Esophagus squamous epithelium (tissue), 5 donors: Measurements from ENCODE around the gene SHISA8. TPM values are rescaled to one million over a fixed set of nuclear protein-coding genes. Genes with fewer than 3 reads are reported as not detected.

Source experiments
- DNase-seq: peaks from one replicate; lab custom pipeline; 2025; lab: John Stamatoyannopoulos, UW
- H3K27ac ChIP-seq, 4 donors: fragments of 200-600 bp; sonication (generic); one replicate each; pipeline ENCODE4 v1.5.1; 2016 to 2019; ENCODE audit warnings: mild to moderate bottlenecking in 1 of 4
- H3K27me3 ChIP-seq, 4 donors: fragments of 200-600 bp; sonication (generic); 1 replicate in 3 of 4; 2 replicates in 1 of 4; pipeline versions ENCODE4 v1.5.1 to v1.6.0; 2017 to 2021; ENCODE audit warnings: antibody characterized with exemption in 1 of 4
- H3K36me3 ChIP-seq, 3 donors: fragments of 200-600 bp; sonication (generic); one replicate each; pipeline ENCODE4 v1.5.1; 2016 to 2019
- H3K4me1 ChIP-seq, 3 donors: fragments of 200-600 bp; sonication (generic); one replicate each; pipeline ENCODE4 v1.5.1; 2017 to 2019
- H3K4me3 ChIP-seq, 4 donors: fragments of 200-600 bp; sonication (generic); 1 replicate in 3 of 4; 2 replicates in 1 of 4; pipeline ENCODE4 v1.5.1; 2016 to 2019; ENCODE audit warnings: mild to moderate bottlenecking in 2 of 4, moderate library complexity in 1 of 4
- H3K9me3 ChIP-seq, 3 donors: fragments of 200-600 bp; sonication (generic); one replicate each; pipeline ENCODE4 v1.5.1; 2016 to 2019
- POLR2A ChIP-seq, 4 donors: fragments of 450-650 bp; IDR thresholded peaks; one replicate each; pipeline ENCODE4 v1.6.1; 2017; ENCODE audit warnings: antibody characterized with exemption in 4 of 4, mild to moderate bottlenecking in 4 of 4, moderate library complexity in 3 of 4
- WGBS, 2 donors: methylation state at CpG; one replicate each; pipeline ENCODE4 v1.1.5; 2018; 5-methylcytosine and 5-hydroxymethylcytosine counted together
- intact Hi-C: fragments of 100-400 bp; cut with DNase I; formaldehyde crosslinking; loops from one replicate; pipeline ENCODE4 v1.15.0; 2022
- total RNA-seq, 4 donors: library from RNA; depleted of rRNA; stranded (reverse); fragments of >200 nt; gene quantifications; one replicate each; pipeline ENCODE4 v1.1.0, GENCODE V29; 2016
- TF ChIP-seq, protein P1 (sequence below), 6 experiments: fragments of 450-650 bp in 4 of 6; fragments of 200-600 bp in 2 of 6; sonication (generic) in 2 of 6; IDR thresholded peaks; one replicate each; pipeline ENCODE4 v1.5.1; 2016 to 2019; ENCODE audit warnings: antibody characterized with exemption in 6 of 6, mild to moderate bottlenecking in 4 of 6, moderate library complexity in 4 of 6
- donor health status: DM: yes; HTN: yes; CAD: no.

SHISA8 gene
- total RNA-seq, 4 donors from 2014 or later = not detected

DNA sequence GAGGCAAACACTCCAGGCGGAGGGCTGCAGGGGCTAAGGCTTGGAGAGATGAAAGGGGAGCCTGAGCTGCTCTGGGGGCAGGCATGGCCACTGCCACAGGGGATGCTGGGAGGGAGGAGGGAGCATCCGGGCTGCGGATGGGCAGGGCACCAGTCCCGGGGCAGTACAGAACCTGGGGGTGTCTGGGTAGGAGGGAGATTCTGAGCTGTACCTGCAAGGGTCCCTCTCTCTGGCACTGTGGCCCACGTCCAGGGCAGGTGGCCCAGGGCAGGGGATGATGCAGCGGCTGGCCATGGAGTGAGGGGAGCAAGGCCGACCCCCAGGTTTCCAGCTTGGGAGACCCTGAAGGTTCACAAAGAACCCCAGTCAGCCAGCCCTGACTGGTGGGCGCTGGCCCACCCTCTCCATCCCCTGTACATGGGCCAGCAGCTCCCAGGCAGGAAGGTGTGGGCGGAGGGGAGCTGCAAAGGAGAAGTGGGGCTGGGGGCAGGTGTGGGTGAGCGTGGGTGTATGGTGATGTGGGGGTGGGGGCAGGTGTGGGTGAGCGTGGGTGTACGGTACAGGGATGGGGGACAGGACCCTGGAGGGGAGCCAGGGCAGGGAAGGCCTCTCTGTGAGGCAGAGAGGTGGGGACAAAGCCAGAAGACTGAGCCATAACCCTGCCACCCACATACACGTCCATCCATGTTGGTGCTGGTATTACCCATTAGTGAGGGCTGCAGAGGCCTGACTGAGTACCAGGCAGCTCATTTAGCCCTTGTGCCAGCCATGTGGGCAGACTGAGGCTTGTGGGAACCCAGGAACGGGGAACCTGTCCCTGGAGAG, 13.9 kb upstream of the SHISA8 start:
- no peak for DNase-seq
- WGBS, 2 donors = 46 to 67% methylated on average over 10 to 12 of the region's 14 CpGs
- H3K4me3 ChIP-seq = no peak overlapping the region

DNA sequence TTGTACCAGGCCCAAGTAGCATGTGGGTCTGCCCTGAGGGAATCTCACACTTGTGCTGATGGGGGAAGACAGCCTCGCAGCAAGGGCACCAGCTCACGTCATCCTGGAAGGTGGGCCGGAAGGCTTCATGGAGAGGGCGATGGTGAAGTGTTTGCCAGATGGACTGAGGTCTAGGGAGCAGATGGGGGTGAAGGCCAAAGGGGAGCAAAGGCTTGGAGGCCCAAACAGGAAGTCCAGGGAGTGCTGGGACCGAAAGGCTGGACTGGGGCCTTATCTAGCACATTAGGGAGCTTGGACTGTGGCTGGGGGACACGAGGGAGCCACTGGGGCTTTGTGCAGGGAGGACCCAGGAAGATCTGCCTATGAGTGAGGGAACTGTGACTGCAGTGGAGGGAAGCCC, 12.9 kb upstream of the SHISA8 start:
- no peak for DNase-seq
- no peak overlapping the region for H3K27ac ChIP-seq
- H3K27me3 ChIP-seq = peaks cover 0 to 24% (median 1%) of the 10 kb centered on the region in 4 donors
- intact Hi-C loops = no loop called here
- no peak overlapping the region for H3K4me3 ChIP-seq
- no peaks in the 10 kb centered on the region for H3K36me3 ChIP-seq
- H3K9me3 ChIP-seq = no peaks in the 10 kb centered on the region
- TF ChIP-seq, protein P1, sequence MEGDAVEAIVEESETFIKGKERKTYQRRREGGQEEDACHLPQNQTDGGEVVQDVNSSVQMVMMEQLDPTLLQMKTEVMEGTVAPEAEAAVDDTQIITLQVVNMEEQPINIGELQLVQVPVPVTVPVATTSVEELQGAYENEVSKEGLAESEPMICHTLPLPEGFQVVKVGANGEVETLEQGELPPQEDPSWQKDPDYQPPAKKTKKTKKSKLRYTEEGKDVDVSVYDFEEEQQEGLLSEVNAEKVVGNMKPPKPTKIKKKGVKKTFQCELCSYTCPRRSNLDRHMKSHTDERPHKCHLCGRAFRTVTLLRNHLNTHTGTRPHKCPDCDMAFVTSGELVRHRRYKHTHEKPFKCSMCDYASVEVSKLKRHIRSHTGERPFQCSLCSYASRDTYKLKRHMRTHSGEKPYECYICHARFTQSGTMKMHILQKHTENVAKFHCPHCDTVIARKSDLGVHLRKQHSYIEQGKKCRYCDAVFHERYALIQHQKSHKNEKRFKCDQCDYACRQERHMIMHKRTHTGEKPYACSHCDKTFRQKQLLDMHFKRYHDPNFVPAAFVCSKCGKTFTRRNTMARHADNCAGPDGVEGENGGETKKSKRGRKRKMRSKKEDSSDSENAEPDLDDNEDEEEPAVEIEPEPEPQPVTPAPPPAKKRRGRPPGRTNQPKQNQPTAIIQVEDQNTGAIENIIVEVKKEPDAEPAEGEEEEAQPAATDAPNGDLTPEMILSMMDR (IDR thresholded peaks at IDR 0.05) = no peak
- TF ChIP-seq POLR2A (IDR thresholded peaks at IDR 0.05) = no peak
- H3K4me1 ChIP-seq = peaks cover 4 to 16% (median 12%) of the 10 kb centered on the region in 3 donors
- 67% methylated on average over 3 to 4 of the region's 6 CpGs for WGBS, 2 donors

More for the DNA sequence above, 13.9 kb upstream of the SHISA8 start:
- intact Hi-C loops = no loop called here
- no peak for TF ChIP-seq POLR2A (IDR thresholded peaks at IDR 0.05)
- TF ChIP-seq, protein P1 (IDR thresholded peaks at IDR 0.05) = no peak
- H3K9me3 ChIP-seq = no peaks in the 10 kb centered on the region
- H3K27ac ChIP-seq = no peak overlapping the region
- H3K36me3 ChIP-seq = no peaks in the 10 kb centered on the region
- H3K27me3 ChIP-seq = peaks cover 0 to 24% (median 1%) of the 10 kb centered on the region in 4 donors
- peaks cover 4 to 16% (median 12%) of the 10 kb centered on the region in 3 donors for H3K4me1 ChIP-seq

DNA sequence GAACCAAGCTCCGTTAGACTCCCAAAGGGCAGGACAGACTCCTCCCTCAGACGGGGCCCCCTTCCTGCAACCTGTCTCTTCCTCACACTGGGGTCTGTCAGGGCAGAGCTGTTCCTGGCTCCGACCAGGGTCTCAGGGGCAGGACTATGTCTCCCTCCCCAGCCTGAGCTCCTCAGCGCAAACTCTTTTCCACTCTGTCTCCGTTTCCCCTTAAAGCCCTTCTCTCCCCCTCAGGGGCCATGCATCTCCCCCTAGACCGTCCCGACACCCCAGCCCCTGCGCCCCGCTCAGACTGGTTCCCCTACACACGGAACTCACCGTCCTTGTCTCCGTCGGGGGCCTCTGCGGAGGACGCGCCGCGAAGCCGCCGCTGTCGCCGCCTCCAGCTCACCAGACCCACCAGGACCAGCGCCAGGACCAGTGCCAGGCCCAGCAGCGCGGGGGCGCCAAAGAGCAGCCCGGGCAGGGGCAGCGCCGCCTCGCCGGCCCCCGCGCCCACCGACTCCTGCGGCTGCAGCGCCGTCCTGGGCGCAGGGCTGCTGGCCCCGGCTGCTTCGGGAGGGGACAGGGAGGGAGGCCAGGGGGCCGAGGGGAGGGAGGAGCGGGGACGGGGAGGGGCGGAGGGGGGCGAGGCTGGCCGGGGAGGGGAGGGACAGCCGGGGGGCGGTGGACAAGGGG, 11.0 kb upstream of the SHISA8 start:
- TF ChIP-seq, protein P1 (IDR thresholded peaks at IDR 0.05) = peak; percentile 59 to 88 (median 77)
- TF ChIP-seq POLR2A (IDR thresholded peaks at IDR 0.05) = peak in 1 of 4 donors; percentile 22
- Histone ChIP-seq H3K4me3 (peak overlapping the region; percentile 40 to 75 (median 54)), H3K27ac (peak overlapping the region in 3 of 4 donors; percentile 46 to 60 (median 57)), H3K36me3 (no peaks in the 10 kb centered on the region), H3K27me3 (peaks cover 0 to 24% (median 1%) of the 10 kb centered on the region in 4 donors), H3K4me1 (peaks cover 4 to 16% (median 12%) of the 10 kb centered on the region in 3 donors), H3K9me3 (no peaks in the 10 kb centered on the region)
- intact Hi-C loops = no loop called here
- WGBS, 2 donors = 11 to 35% methylated on average over 6 to 11 of the region's 48 CpGs
- DNase-seq = no peak

DNA sequence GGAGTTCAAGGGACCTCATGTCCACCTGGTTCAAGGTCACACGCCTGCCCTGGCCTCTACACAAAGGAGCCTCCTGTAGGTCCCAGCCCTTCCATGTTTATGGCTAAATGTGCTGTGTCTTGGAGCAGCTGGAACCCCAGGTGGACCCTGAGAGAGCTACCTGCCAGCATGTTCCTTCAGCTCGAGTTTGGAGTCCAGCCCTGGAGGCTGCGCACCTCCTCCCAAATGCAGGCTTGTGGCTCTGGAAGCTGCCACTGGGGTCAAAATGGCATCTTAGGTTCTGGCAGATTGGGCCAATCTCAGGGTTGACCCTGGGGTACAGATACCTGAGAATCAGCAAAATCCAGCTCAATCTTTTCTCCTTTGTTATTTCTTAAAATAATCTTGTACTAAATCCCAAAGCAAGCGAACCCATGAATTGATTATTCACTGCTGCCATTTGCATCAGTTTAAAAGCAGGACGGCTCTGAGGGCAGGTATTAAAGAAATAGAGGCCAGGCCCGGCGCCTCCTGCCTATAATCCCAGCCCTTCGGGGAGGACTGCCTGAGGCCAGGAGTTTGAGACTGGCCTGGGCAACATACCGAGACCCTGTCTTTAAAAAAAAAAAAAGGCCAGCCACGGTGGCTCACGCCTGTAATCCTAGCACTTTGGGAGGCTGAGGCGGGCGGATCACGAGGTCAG, 8.9 kb upstream of the SHISA8 start:
- H3K9me3 ChIP-seq = no peaks in the 10 kb centered on the region
- peaks cover 0 to 41% (median 1%) of the 10 kb centered on the region in 4 donors for H3K27me3 ChIP-seq
- intact Hi-C loops = no loop called here
- no peak overlapping the region for H3K4me3 ChIP-seq
- DNase-seq = no peak
- peaks cover 17 to 34% (median 27%) of the 10 kb centered on the region in 3 donors for H3K4me1 ChIP-seq
- no peak overlapping the region for H3K27ac ChIP-seq
- H3K36me3 ChIP-seq = no peaks in the 10 kb centered on the region
- WGBS, 2 donors = 82 to 86% methylated on average over 10 to 12 of the region's 14 CpGs
- TF ChIP-seq POLR2A (IDR thresholded peaks at IDR 0.05) = no peak
- TF ChIP-seq, protein P1 (IDR thresholded peaks at IDR 0.05) = no peak
